ENCODE data around the gene AOC3. TPM values are rescaled to one million over a fixed set of nuclear protein-coding genes. Genes with fewer than 3 reads are reported as not detected.
"Not testable (repeated sequence)": the region's sequence is repeated elsewhere in the genome, so short reads cannot be mapped to it uniquely, and the experiment has no call there.

The AOC3 gene
- total RNA-seq, 1 donor from 2014 or later, result 36.5 TPM

GRCh38 chr17:42853968-42854790 lies 3.2 kb downstream of the AOC3 start:
- H3K9me3 Mint-ChIP-seq (ENCODE audit: unreplicated experiment), result no peaks in the 10 kb centered on the region
- peak overlapping the region; percentile 35 for H3K4me3 Mint-ChIP-seq (ENCODE audit: unreplicated experiment)
- H3K4me1 Mint-ChIP-seq (ENCODE audit: unreplicated experiment), result peaks cover 33% of the 10 kb centered on the region
- H3K27ac Mint-ChIP-seq (ENCODE audit: unreplicated experiment), result peak overlapping the region; percentile 2
- TF ChIP-seq CTCF (IDR thresholded peaks at IDR 0.05; ENCODE audit: unreplicated experiment), result no peak
- no peaks in the 10 kb centered on the region for H3K36me3 Mint-ChIP-seq (ENCODE audit: low read depth, unreplicated experiment)
- DNase-seq (ENCODE audit: low spot score), result no peak
- H3K27me3 Mint-ChIP-seq (ENCODE audit: unreplicated experiment), result peaks cover 12% of the 10 kb centered on the region

- H3K4me1 Mint-ChIP-seq (ENCODE audit: unreplicated experiment), result peaks cover 32% of the 10 kb centered on the region
- no peak for TF ChIP-seq CTCF (IDR thresholded peaks at IDR 0.05; ENCODE audit: unreplicated experiment)
- DNase-seq (ENCODE audit: low spot score), result no peak
- H3K36me3 Mint-ChIP-seq (ENCODE audit: low read depth, unreplicated experiment), result no peaks in the 10 kb centered on the region
- no peak overlapping the region for H3K4me3 Mint-ChIP-seq (ENCODE audit: unreplicated experiment)
- H3K27ac Mint-ChIP-seq (ENCODE audit: unreplicated experiment), result no peak overlapping the region
- H3K27me3 Mint-ChIP-seq (ENCODE audit: unreplicated experiment), result peaks cover 10% of the 10 kb centered on the region
- H3K9me3 Mint-ChIP-seq (ENCODE audit: unreplicated experiment), result no peaks in the 10 kb centered on the region
Measured at GRCh38 chr17:42855048-42855596, 4.1 kb downstream of the AOC3 start.

- not testable (repeated sequence) for H3K4me3 Mint-ChIP-seq (ENCODE audit: unreplicated experiment); H3K27me3 Mint-ChIP-seq (ENCODE audit: unreplicated experiment); DNase-seq (ENCODE audit: low spot score); H3K27ac Mint-ChIP-seq (ENCODE audit: unreplicated experiment); H3K36me3 Mint-ChIP-seq (ENCODE audit: low read depth, unreplicated experiment); H3K9me3 Mint-ChIP-seq (ENCODE audit: unreplicated experiment)
- peaks cover 26% of the 10 kb centered on the region for H3K4me1 Mint-ChIP-seq (ENCODE audit: unreplicated experiment)
Measured at GRCh38 chr17:42856093-42856492, 5.1 kb downstream of the AOC3 start.

GRCh38 chr17:42856516-42856915 lies 5.5 kb downstream of the AOC3 start:
- H3K36me3 Mint-ChIP-seq (ENCODE audit: low read depth, unreplicated experiment); DNase-seq (ENCODE audit: low spot score); H3K9me3 Mint-ChIP-seq (ENCODE audit: unreplicated experiment); H3K27me3 Mint-ChIP-seq (ENCODE audit: unreplicated experiment); H3K27ac Mint-ChIP-seq (ENCODE audit: unreplicated experiment): not testable (repeated sequence)
- Mint-ChIP-seq H3K4me3 (ENCODE audit: unreplicated experiment) (peak overlapping the region; percentile 73), H3K4me1 (ENCODE audit: unreplicated experiment) (peaks cover 26% of the 10 kb centered on the region)

GRCh38 chr17:42857389-42857788 lies 6.4 kb downstream of the AOC3 start:
- no peak for TF ChIP-seq CTCF (IDR thresholded peaks at IDR 0.05; ENCODE audit: unreplicated experiment)
- H3K36me3 Mint-ChIP-seq (ENCODE audit: low read depth, unreplicated experiment), result no peaks in the 10 kb centered on the region
- peaks cover 8% of the 10 kb centered on the region for H3K27me3 Mint-ChIP-seq (ENCODE audit: unreplicated experiment)
- H3K9me3 Mint-ChIP-seq (ENCODE audit: unreplicated experiment), result no peaks in the 10 kb centered on the region
- H3K27ac Mint-ChIP-seq (ENCODE audit: unreplicated experiment), result no peak overlapping the region
- H3K4me3 Mint-ChIP-seq (ENCODE audit: unreplicated experiment), result peak overlapping the region; percentile 73
- H3K4me1 Mint-ChIP-seq (ENCODE audit: unreplicated experiment), result peaks cover 25% of the 10 kb centered on the region
- DNase-seq (ENCODE audit: low spot score), result no peak

GRCh38 chr17:42865638-42866094 lies 14.7 kb downstream of the AOC3 start:
- peaks cover 2% of the 10 kb centered on the region for H3K27me3 Mint-ChIP-seq (ENCODE audit: unreplicated experiment)
- H3K36me3 Mint-ChIP-seq (ENCODE audit: low read depth, unreplicated experiment), result peaks cover 9% of the 10 kb centered on the region
- H3K9me3 Mint-ChIP-seq (ENCODE audit: unreplicated experiment), result no peaks in the 10 kb centered on the region
- no peak overlapping the region for H3K4me3 Mint-ChIP-seq (ENCODE audit: unreplicated experiment)
- no peak for DNase-seq (ENCODE audit: low spot score)
- H3K27ac Mint-ChIP-seq (ENCODE audit: unreplicated experiment), result no peak overlapping the region
- TF ChIP-seq CTCF (IDR thresholded peaks at IDR 0.05; ENCODE audit: unreplicated experiment), result no peak
- no peaks in the 10 kb centered on the region for H3K4me1 Mint-ChIP-seq (ENCODE audit: unreplicated experiment)
